Mesothelial cell of epicardium (in vitro differentiated cells): ENCODE data around the gene GPR18. TPM values are rescaled to one million over a fixed set of nuclear protein-coding genes. Genes with fewer than 3 reads are reported as not detected.
A peak's percentile ranks its signal among the peaks of the same experiment; 100 is the strongest.
"Not testable (repeated sequence)": the region's sequence is repeated elsewhere in the genome, so short reads cannot be mapped to it uniquely, and the experiment has no call there.

Experiments
- DNase-seq, 2 experiments: peaks; one replicate each; pipeline ENCODE4 v3.0.0; 2021; ENCODE audit warnings: low spot score in 2 of 2; ENCODE audit not compliant: unreplicated experiment in 2 of 2
- H3K27ac Mint-ChIP-seq: 2 replicates; pipeline ENCODE4 v1.8.0; 2021; ENCODE audit warnings: mixed read lengths
- H3K27me3 Mint-ChIP-seq: 2 replicates; pipeline ENCODE4 v1.8.0; 2021; ENCODE audit warnings: low read depth, mixed read lengths
- H3K36me3 Mint-ChIP-seq: 2 replicates; pipeline ENCODE4 v1.8.0; 2021; ENCODE audit warnings: mixed read lengths
- H3K4me1 Mint-ChIP-seq: 2 replicates; pipeline ENCODE4 v1.8.0; 2021; ENCODE audit warnings: mixed read lengths
- H3K4me3 Mint-ChIP-seq: 2 replicates; pipeline ENCODE4 v1.8.0; 2021; ENCODE audit warnings: mild to moderate bottlenecking, moderate library complexity, mixed read lengths
- H3K9me3 Mint-ChIP-seq: 2 replicates; pipeline ENCODE4 v1.8.0; 2021; ENCODE audit warnings: mixed read lengths
- CTCF ChIP-seq: fragments of 200-600 bp; sonication (generic); IDR thresholded peaks from one replicate; pipeline ENCODE4 v1.5.0; 2021; ENCODE audit warnings: antibody characterized with exemption; ENCODE audit not compliant: unreplicated experiment
- total RNA-seq: library from RNA; stranded (reverse); gene quantifications from 3 replicates; pipeline ENCODE4 v1.2.1, GENCODE V29; 2021

Gene GPR18
- total RNA-seq, 1 donor from 2014 or later: not detected

GRCh38 chr13:99237981-99238662 is 20.1 kb downstream of the GPR18 start:
- DNase-seq: no peak
- Mint-ChIP-seq H3K27ac (no peak overlapping the region), H3K36me3 (peaks cover 26% of the 10 kb centered on the region), H3K4me1 (no peaks in the 10 kb centered on the region), H3K9me3 (peaks cover 4% of the 10 kb centered on the region), H3K4me3 (no peak overlapping the region), H3K27me3 (no peaks in the 10 kb centered on the region)
- TF ChIP-seq CTCF: no peak

GRCh38 chr13:99231721-99232120 is 26.5 kb downstream of the GPR18 start:
- DNase-seq: no peak
- no peak overlapping the region for H3K4me3 Mint-ChIP-seq
- peaks cover 5% of the 10 kb centered on the region for H3K36me3 Mint-ChIP-seq
- H3K27me3 Mint-ChIP-seq: no peaks in the 10 kb centered on the region
- no peak for TF ChIP-seq CTCF
- peaks cover 9% of the 10 kb centered on the region for H3K4me1 Mint-ChIP-seq
- no peak overlapping the region for H3K27ac Mint-ChIP-seq
- H3K9me3 Mint-ChIP-seq: no peaks in the 10 kb centered on the region

GRCh38 chr13:99230991-99231390 is 27.2 kb downstream of the GPR18 start:
- Mint-ChIP-seq H3K27me3 (no peaks in the 10 kb centered on the region), H3K27ac (no peak overlapping the region), H3K36me3 (peaks cover 5% of the 10 kb centered on the region), H3K4me3 (no peak overlapping the region), H3K4me1 (peaks cover 9% of the 10 kb centered on the region), H3K9me3 (no peaks in the 10 kb centered on the region)
- no peak for DNase-seq
- no peak for TF ChIP-seq CTCF

- not testable (repeated sequence) for H3K36me3 Mint-ChIP-seq, H3K4me3 Mint-ChIP-seq, H3K27me3 Mint-ChIP-seq, H3K9me3 Mint-ChIP-seq, DNase-seq, H3K27ac Mint-ChIP-seq, H3K4me1 Mint-ChIP-seq
Measured at GRCh38 chr13:99230588-99230987, 27.6 kb downstream of the GPR18 start.

- no peak for DNase-seq
- H3K4me3 Mint-ChIP-seq: no peak overlapping the region
- peak overlapping the region; percentile 48 for H3K27ac Mint-ChIP-seq
- H3K9me3 Mint-ChIP-seq: no peaks in the 10 kb centered on the region
- peaks cover 5% of the 10 kb centered on the region for H3K36me3 Mint-ChIP-seq
- peaks cover 9% of the 10 kb centered on the region for H3K4me1 Mint-ChIP-seq
- no peak for TF ChIP-seq CTCF
- no peaks in the 10 kb centered on the region for H3K27me3 Mint-ChIP-seq
Measured at GRCh38 chr13:99228737-99229691, 29.2 kb downstream of the GPR18 start.
